Activated CD8-positive, alpha-beta memory T cell treated with anti-CD3 and anti-CD28 coated beads for 1 hour (primary cell): ENCODE measurements around the gene CELF5.
"Not testable (repeated sequence)": the region's sequence is repeated elsewhere in the genome, so short reads cannot be mapped to it uniquely, and the experiment has no call there.

Experiments used
- DNase-seq, 2 donors: peaks; one replicate each; pipeline ENCODE4 v3.0.0-alpha.2; 2020; ENCODE audit warnings: low read depth in 1 of 2; ENCODE audit errors: extremely low read depth in 1 of 2

CELF5 gene

GRCh38 chr19:3338541-3339181 is 114.2 kb downstream of the CELF5 start:
- peak in 1 of 2 donors; percentile 42 for DNase-seq

GRCh38 chr19:3340340-3340739 is 115.9 kb downstream of the CELF5 start:
- no peak for DNase-seq

GRCh38 chr19:3342246-3342645 is 117.8 kb downstream of the CELF5 start:
- no peak for DNase-seq

GRCh38 chr19:3342962-3343361 is 118.5 kb downstream of the CELF5 start:
- not testable (repeated sequence) for DNase-seq

GRCh38 chr19:3343619-3344502 is 119.4 kb downstream of the CELF5 start:
- DNase-seq, result no peak

GRCh38 chr19:3344608-3345598 is 120.4 kb downstream of the CELF5 start:
- no peak for DNase-seq

GRCh38 chr19:3345850-3346460 is 121.5 kb downstream of the CELF5 start:
- no peak for DNase-seq
